ENCODE measurements around the gene HERC3. TPM values are rescaled to one million over a fixed set of nuclear protein-coding genes. Genes with fewer than 3 reads are reported as not detected.

The HERC3 gene
- total RNA-seq (10 to 100 TPM; 95.5 to 97.1 TPM), polyA plus RNA-seq (10 to 100 TPM; 39.9 to 44.8 TPM)

GRCh38 chr4:88591787-88592599 is at the start of gene HERC3:
Gene HERC3 (plus strand): TSS chr4:88592480. CDS start chr4:88605824, 13,344 bp downstream.
- CTCF ChIA-PET (ENCODE audit: partially characterized antibody) = interaction anchor here (0.7 to 4.4 kb wide), 4 partner anchors 9 to 53 kb away, joined by 3 to 53 read pairs (median 7); no protein-coding TSS in a partner anchor
- Histone ChIP-seq H3K27ac (ENCODE audit: low read depth, low read length) (peak within 1 kb of the TSS; percentile 89), H3K27me3 (ENCODE audit: insufficient read depth, low read length) (no peaks in the 10 kb centered on the region), H3K4me1 (ENCODE audit: insufficient read depth, low read length) (peaks cover 32% of the 10 kb centered on the region), H3K4me3 (ENCODE audit: low read length in 2 of 2) (peak within 1 kb of the TSS; percentile 33 to 74), H3K9me3 (ENCODE audit: control insufficient read depth in 1 of 2, low read length in 2 of 2) (no peaks in the 10 kb centered on the region), H3K36me3 (ENCODE audit: insufficient read depth, low read length) (peaks cover 3% of the 10 kb centered on the region)
- Mint-ChIP-seq H3K9me3 (peaks cover 0 to 2% (median 0%) of the 10 kb centered on the region in 8 donors), H3K4me1 (peaks cover 29 to 54% (median 37%) of the 10 kb centered on the region in 4 donors), H3K27ac (peak within 1 kb of the TSS; percentile 96 to 99 (median 99)), H3K4me3 (peak within 1 kb of the TSS; percentile 95 to 99 (median 98)), H3K36me3 (peaks cover 15 to 28% of the 10 kb centered on the region in 2 donors), H3K27me3 (no peaks in the 10 kb centered on the region)
- peak; percentile 87 to 91 (median 90) for DNase-seq
- POLR2A ChIA-PET (ENCODE audit: partially characterized antibody) = interaction anchor here (1.0 to 8.0 kb wide), 14 partner anchors 8 to 707 kb away, joined by 3 to 163 read pairs (median 5); partner anchors contain the start of genes HERC5 and PPM1K
- intact Hi-C loops (cut with micrococcal nuclease) = loop anchor here (1.0 to 10.0 kb wide), 8 partner anchors 21 to 1655 kb away; partner anchors contain the start of genes AFF1, GPRIN3, HERC5 and HERC6

- no peak for DNase-seq
- no peaks in the 10 kb centered on the region for H3K9me3 ChIP-seq (ENCODE audit: control insufficient read depth in 1 of 2, low read length in 2 of 2)
- Mint-ChIP-seq H3K27ac (no peak overlapping the region), H3K27me3 (no peaks in the 10 kb centered on the region), H3K4me1 (no peaks in the 10 kb centered on the region), H3K4me3 (no peak overlapping the region), H3K36me3 (no peaks in the 10 kb centered on the region), H3K9me3 (no peaks in the 10 kb centered on the region)
- ChIA-PET CTCF (ENCODE audit: partially characterized antibody) (no interaction called here), POLR2A (ENCODE audit: partially characterized antibody) (no interaction called here)
- no peaks in the 10 kb centered on the region for H3K27me3 ChIP-seq (ENCODE audit: insufficient read depth, low read length)
- H3K4me1 ChIP-seq (ENCODE audit: insufficient read depth, low read length) = no peaks in the 10 kb centered on the region
- no peak overlapping the region for H3K4me3 ChIP-seq (ENCODE audit: low read length in 2 of 2)
- intact Hi-C loops (cut with micrococcal nuclease) = no loop called here
- no peak overlapping the region for H3K27ac ChIP-seq (ENCODE audit: low read depth, low read length)
- no peaks in the 10 kb centered on the region for H3K36me3 ChIP-seq (ENCODE audit: insufficient read depth, low read length)
Measured at GRCh38 chr4:88549815-88550214, 42.5 kb upstream of the HERC3 start.

GRCh38 chr4:88567591-88567990 is 24.7 kb upstream of the HERC3 start:
- Mint-ChIP-seq H3K27ac (no peak overlapping the region), H3K27me3 (peaks cover 0 to 9% of the 10 kb centered on the region in 2 donors), H3K4me3 (no peak overlapping the region), H3K9me3 (no peaks in the 10 kb centered on the region), H3K4me1 (no peaks in the 10 kb centered on the region), H3K36me3 (no peaks in the 10 kb centered on the region)
- DNase-seq = no peak
- intact Hi-C loops (cut with micrococcal nuclease) = no loop called here
- Histone ChIP-seq H3K36me3 (ENCODE audit: insufficient read depth, low read length) (no peaks in the 10 kb centered on the region), H3K27me3 (ENCODE audit: insufficient read depth, low read length) (no peaks in the 10 kb centered on the region), H3K9me3 (ENCODE audit: control insufficient read depth in 1 of 2, low read length in 2 of 2) (no peaks in the 10 kb centered on the region), H3K27ac (ENCODE audit: low read depth, low read length) (no peak overlapping the region), H3K4me3 (ENCODE audit: low read length in 2 of 2) (no peak overlapping the region), H3K4me1 (ENCODE audit: insufficient read depth, low read length) (no peaks in the 10 kb centered on the region)
- ChIA-PET POLR2A (ENCODE audit: partially characterized antibody) (no interaction called here), CTCF (ENCODE audit: partially characterized antibody) (interaction anchor here (2.8 kb wide), 1 partner anchor 28 kb away, joined by 8 read pairs; no protein-coding TSS in a partner anchor)

GRCh38 chr4:88570001-88570400 is 22.3 kb upstream of the HERC3 start:
- H3K27me3 Mint-ChIP-seq = peaks cover 0 to 9% of the 10 kb centered on the region in 2 donors
- no peaks in the 10 kb centered on the region for H3K4me1 Mint-ChIP-seq
- H3K27ac Mint-ChIP-seq = no peak overlapping the region
- H3K36me3 Mint-ChIP-seq = no peaks in the 10 kb centered on the region
- Histone ChIP-seq H3K4me3 (ENCODE audit: low read length in 2 of 2) (no peak overlapping the region), H3K27ac (ENCODE audit: low read depth, low read length) (no peak overlapping the region), H3K36me3 (ENCODE audit: insufficient read depth, low read length) (no peaks in the 10 kb centered on the region), H3K4me1 (ENCODE audit: insufficient read depth, low read length) (no peaks in the 10 kb centered on the region), H3K9me3 (ENCODE audit: control insufficient read depth in 1 of 2, low read length in 2 of 2) (no peaks in the 10 kb centered on the region), H3K27me3 (ENCODE audit: insufficient read depth, low read length) (no peaks in the 10 kb centered on the region)
- ChIA-PET CTCF (ENCODE audit: partially characterized antibody) (interaction anchor here (2.8 kb wide), 1 partner anchor 30 kb away, joined by 8 read pairs; no protein-coding TSS in a partner anchor), POLR2A (ENCODE audit: partially characterized antibody) (no interaction called here)
- no peak overlapping the region for H3K4me3 Mint-ChIP-seq
- no peak for DNase-seq
- H3K9me3 Mint-ChIP-seq = no peaks in the 10 kb centered on the region
- intact Hi-C loops (cut with micrococcal nuclease) = no loop called here

GRCh38 chr4:88573276-88573980 is 18.9 kb upstream of the HERC3 start:
- Histone ChIP-seq H3K4me1 (ENCODE audit: insufficient read depth, low read length) (no peaks in the 10 kb centered on the region), H3K36me3 (ENCODE audit: insufficient read depth, low read length) (no peaks in the 10 kb centered on the region), H3K27me3 (ENCODE audit: insufficient read depth, low read length) (no peaks in the 10 kb centered on the region), H3K4me3 (ENCODE audit: low read length in 2 of 2) (no peak overlapping the region), H3K9me3 (ENCODE audit: control insufficient read depth in 1 of 2, low read length in 2 of 2) (no peaks in the 10 kb centered on the region), H3K27ac (ENCODE audit: low read depth, low read length) (no peak overlapping the region)
- Mint-ChIP-seq H3K4me3 (no peak overlapping the region), H3K27me3 (peaks cover 0 to 9% of the 10 kb centered on the region in 2 donors), H3K36me3 (no peaks in the 10 kb centered on the region), H3K4me1 (no peaks in the 10 kb centered on the region), H3K9me3 (no peaks in the 10 kb centered on the region), H3K27ac (no peak overlapping the region)
- intact Hi-C loops (cut with micrococcal nuclease) = no loop called here
- ChIA-PET CTCF (ENCODE audit: partially characterized antibody) (no interaction called here), POLR2A (ENCODE audit: partially characterized antibody) (no interaction called here)
- no peak for DNase-seq

- no peak for DNase-seq
- no peaks in the 10 kb centered on the region for H3K4me1 Mint-ChIP-seq
- POLR2A ChIA-PET (ENCODE audit: partially characterized antibody) = no interaction called here
Measured at GRCh38 chr4:88573995-88574394, 18.3 kb upstream of the HERC3 start.

GRCh38 chr4:88575186-88575585 is 17.1 kb upstream of the HERC3 start:
- H3K4me3 ChIP-seq (ENCODE audit: low read length in 2 of 2) = no peak overlapping the region
- DNase-seq = no peak
- H3K27me3 ChIP-seq (ENCODE audit: insufficient read depth, low read length) = no peaks in the 10 kb centered on the region
- H3K27ac ChIP-seq (ENCODE audit: low read depth, low read length) = no peak overlapping the region
- no peak overlapping the region for H3K4me3 Mint-ChIP-seq
- ChIA-PET POLR2A (ENCODE audit: partially characterized antibody) (no interaction called here), CTCF (ENCODE audit: partially characterized antibody) (interaction anchor here (1.7 kb wide), 1 partner anchor 35 kb away, joined by 8 read pairs; no protein-coding TSS in a partner anchor)
- no peaks in the 10 kb centered on the region for H3K9me3 ChIP-seq (ENCODE audit: control insufficient read depth in 1 of 2, low read length in 2 of 2)
- intact Hi-C loops (cut with micrococcal nuclease) = no loop called here
- no peaks in the 10 kb centered on the region for H3K36me3 ChIP-seq (ENCODE audit: insufficient read depth, low read length)
- no peak overlapping the region for H3K27ac Mint-ChIP-seq
- peaks cover 0 to 3% of the 10 kb centered on the region in 2 donors for H3K36me3 Mint-ChIP-seq
- H3K4me1 ChIP-seq (ENCODE audit: insufficient read depth, low read length) = no peaks in the 10 kb centered on the region
- no peaks in the 10 kb centered on the region for H3K4me1 Mint-ChIP-seq
- no peaks in the 10 kb centered on the region for H3K27me3 Mint-ChIP-seq
- H3K9me3 Mint-ChIP-seq = no peaks in the 10 kb centered on the region

More at GRCh38 chr4:88573995-88574394, 18.3 kb upstream of the HERC3 start:
- Mint-ChIP-seq H3K4me3 (no peak overlapping the region), H3K27ac (no peak overlapping the region), H3K27me3 (peaks cover 0 to 9% of the 10 kb centered on the region in 2 donors), H3K36me3 (peaks cover 0 to 3% of the 10 kb centered on the region in 2 donors), H3K9me3 (no peaks in the 10 kb centered on the region)
- intact Hi-C loops (cut with micrococcal nuclease) = no loop called here
- H3K27ac ChIP-seq (ENCODE audit: low read depth, low read length) = no peak overlapping the region
- CTCF ChIA-PET (ENCODE audit: partially characterized antibody) = no interaction called here
- no peaks in the 10 kb centered on the region for H3K27me3 ChIP-seq (ENCODE audit: insufficient read depth, low read length)
- H3K4me3 ChIP-seq (ENCODE audit: low read length in 2 of 2) = no peak overlapping the region
- no peaks in the 10 kb centered on the region for H3K4me1 ChIP-seq (ENCODE audit: insufficient read depth, low read length)
- no peaks in the 10 kb centered on the region for H3K9me3 ChIP-seq (ENCODE audit: control insufficient read depth in 1 of 2, low read length in 2 of 2)
- H3K36me3 ChIP-seq (ENCODE audit: insufficient read depth, low read length) = no peaks in the 10 kb centered on the region

Data from CD4-positive, alpha-beta memory T cell (primary cell).